Uterus (tissue), 4 donors: ENCODE data around the gene PAQR3. TPM values are rescaled to one million over a fixed set of nuclear protein-coding genes. Genes with fewer than 3 reads are reported as not detected.
A peak's percentile ranks its signal among the peaks of the same experiment; 100 is the strongest.
"Not testable (repeated sequence)": the region's sequence is repeated elsewhere in the genome, so short reads cannot be mapped to it uniquely, and the experiment has no call there.

Experiments used
- DNase-seq, 2 donors: peaks; one replicate each; pipeline ENCODE4 v3.0.0-alpha.2; 2019 to 2020
- H3K27ac ChIP-seq, 2 donors: fragments of 200-600 bp; sonication (generic); 1 replicate in 1 of 2; 2 replicates in 1 of 2; pipeline ENCODE4 v1.5.1; 2016 to 2018
- H3K27me3 ChIP-seq, 2 donors: fragments of 200-600 bp; sonication (generic); one replicate each; pipeline ENCODE4 v1.5.1; 2018 to 2019; ENCODE audit warnings: control low read depth in 1 of 2
- H3K36me3 ChIP-seq, 2 donors: fragments of 200-600 bp; sonication (generic); one replicate each; pipeline ENCODE4 v1.5.1; 2019; ENCODE audit warnings: control low read depth in 1 of 2
- H3K4me1 ChIP-seq, 2 donors: fragments of 200-600 bp; sonication (generic); one replicate each; pipeline ENCODE4 v1.5.1; 2018 to 2019; ENCODE audit warnings: control low read depth in 1 of 2
- H3K4me3 ChIP-seq, 2 donors: fragments of 200-600 bp; sonication (generic); 1 replicate in 1 of 2; 2 replicates in 1 of 2; pipeline ENCODE4 v1.5.1; 2018 to 2019; ENCODE audit warnings: mild to moderate bottlenecking in 1 of 2
- H3K9me3 ChIP-seq, 2 donors: fragments of 200-600 bp; sonication (generic); one replicate each; pipeline ENCODE4 v1.5.1; 2019; ENCODE audit warnings: control low read depth in 1 of 2
- CTCF ChIP-seq, 4 experiments: fragments of 200-600 bp in 2 of 4; fragments of 450-650 bp in 2 of 4; sonication (generic) in 2 of 4; IDR thresholded peaks; one replicate each; pipeline ENCODE4 v1.5.1; 2016 to 2019; ENCODE audit warnings: antibody characterized with exemption in 4 of 4, mild to moderate bottlenecking in 2 of 4, moderate library complexity in 1 of 4
- POLR2A ChIP-seq, 2 donors: fragments of 450-650 bp; IDR thresholded peaks; one replicate each; pipeline ENCODE4 v1.6.1; 2016; ENCODE audit warnings: antibody characterized with exemption in 2 of 2, mild to moderate bottlenecking in 1 of 2, moderate library complexity in 1 of 2
- intact Hi-C: fragments of 100-400 bp; cut with DNase I; formaldehyde crosslinking; loops from one replicate; pipeline ENCODE4 v1.15.1; 2023; ENCODE audit warnings: low total_unique reads
- total RNA-seq, 4 donors: library from RNA; depleted of rRNA in 3 of 4; stranded (reverse); fragments of >200 nt in 3 of 4; gene quantifications; one replicate each; pipeline versions ENCODE4 v1.1.0 to v1.2.4, GENCODE V29; 2014 to 2023
- donor health status: DM: yes; HTN: yes; CAD: no.

The PAQR3 gene
- total RNA-seq, 4 donors from 2014 or later: 4.1 to 23.2 (median 19.5) TPM

- no peak overlapping the region for H3K27ac ChIP-seq
- TF ChIP-seq POLR2A (IDR thresholded peaks at IDR 0.05) (no peak), CTCF (IDR thresholded peaks at IDR 0.05) (no peak)
- no peaks in the 10 kb centered on the region for H3K27me3 ChIP-seq
- no peak for DNase-seq
- no peak overlapping the region for H3K4me3 ChIP-seq
- intact Hi-C loops: no loop called here
- H3K36me3 ChIP-seq: no peaks in the 10 kb centered on the region
- H3K9me3 ChIP-seq: no peaks in the 10 kb centered on the region
- no peaks in the 10 kb centered on the region for H3K4me1 ChIP-seq
These were observed 69.2 kb downstream of the PAQR3 start for GRCh38 chr4:78870056-78870455.

- H3K4me1 ChIP-seq, H3K27ac ChIP-seq, H3K27me3 ChIP-seq, H3K36me3 ChIP-seq, H3K9me3 ChIP-seq, H3K4me3 ChIP-seq, DNase-seq: not testable (repeated sequence)
- intact Hi-C loops: loop anchor here (10.0 kb wide), 1 partner anchor 234 kb away; no protein-coding TSS in a partner anchor
These were observed 70.5 kb downstream of the PAQR3 start for GRCh38 chr4:78868712-78869111.

GRCh38 chr4:78865451-78865850 lies 73.8 kb downstream of the PAQR3 start:
- Histone ChIP-seq H3K4me3 (no peak overlapping the region), H3K9me3 (no peaks in the 10 kb centered on the region), H3K27ac (no peak overlapping the region), H3K36me3 (no peaks in the 10 kb centered on the region), H3K27me3 (no peaks in the 10 kb centered on the region), H3K4me1 (no peaks in the 10 kb centered on the region)
- DNase-seq: no peak
- intact Hi-C loops: loop anchor here (10.0 kb wide), 1 partner anchor 231 kb away; no protein-coding TSS in a partner anchor
- TF ChIP-seq POLR2A (IDR thresholded peaks at IDR 0.05) (no peak), CTCF (IDR thresholded peaks at IDR 0.05) (no peak)

GRCh38 chr4:78864405-78865024 lies 74.7 kb downstream of the PAQR3 start:
- H3K36me3 ChIP-seq: no peaks in the 10 kb centered on the region
- H3K9me3 ChIP-seq: no peaks in the 10 kb centered on the region
- intact Hi-C loops: loop anchor here (10.0 kb wide), 1 partner anchor 230 kb away; no protein-coding TSS in a partner anchor
- no peak overlapping the region for H3K27ac ChIP-seq
- no peak overlapping the region for H3K4me3 ChIP-seq
- H3K4me1 ChIP-seq: no peaks in the 10 kb centered on the region
- DNase-seq: peak in 1 of 2 donors; percentile 20
- TF ChIP-seq POLR2A (IDR thresholded peaks at IDR 0.05) (no peak), CTCF (IDR thresholded peaks at IDR 0.05) (peak; percentile 63 to 78 (median 74))
- no peaks in the 10 kb centered on the region for H3K27me3 ChIP-seq

- DNase-seq: no peak
- H3K4me1 ChIP-seq: no peaks in the 10 kb centered on the region
- TF ChIP-seq POLR2A (IDR thresholded peaks at IDR 0.05) (no peak), CTCF (IDR thresholded peaks at IDR 0.05) (no peak)
- no peaks in the 10 kb centered on the region for H3K9me3 ChIP-seq
- intact Hi-C loops: loop anchor here (10.0 kb wide), 1 partner anchor 229 kb away; no protein-coding TSS in a partner anchor
- H3K4me3 ChIP-seq: no peak overlapping the region
- H3K36me3 ChIP-seq: no peaks in the 10 kb centered on the region
- H3K27me3 ChIP-seq: no peaks in the 10 kb centered on the region
- H3K27ac ChIP-seq: no peak overlapping the region
These were observed 75.2 kb downstream of the PAQR3 start for GRCh38 chr4:78863991-78864390.
